Suppressor macrophage treated with lipopolysaccharide for 4 hours (primary cell): ENCODE results near the gene HSPA1L.

ENCODE experiments used
- DNase-seq: peaks from one replicate; pipeline ENCODE4 v3.0.0-alpha.2; 2020

The HSPA1L gene

GRCh38 chr6:31781244-31782125 is 33.6 kb downstream of the HSPA1L start:
- DNase-seq = no peak

- no peak for DNase-seq
These were observed 34.4 kb downstream of the HSPA1L start for GRCh38 chr6:31780507-31781243.

- DNase-seq = no peak
These were observed 35.2 kb downstream of the HSPA1L start for GRCh38 chr6:31779908-31780307.

GRCh38 chr6:31778999-31779885 is 35.8 kb downstream of the HSPA1L start:
- DNase-seq = no peak

- no peak for DNase-seq
These were observed 36.9 kb downstream of the HSPA1L start for GRCh38 chr6:31778193-31778592.

- DNase-seq = no peak
These were observed 37.4 kb downstream of the HSPA1L start for GRCh38 chr6:31777667-31778050.

GRCh38 chr6:31776989-31777666 is 38.0 kb downstream of the HSPA1L start, which contains the start of gene VWA7:
Gene VWA7 (minus strand): TSS chr6:31777328. CDS start chr6:31776779, 549 bp downstream.
- DNase-seq = peak; percentile 81

GRCh38 chr6:31776485-31776988 is 38.5 kb downstream of the HSPA1L start:
- DNase-seq = no peak

GRCh38 chr6:31775633-31776484 is 39.2 kb downstream of the HSPA1L start:
- no peak for DNase-seq

GRCh38 chr6:31775184-31775583 is 39.9 kb downstream of the HSPA1L start:
- DNase-seq = no peak

GRCh38 chr6:31771992-31772358 is 43.1 kb downstream of the HSPA1L start:
- no peak for DNase-seq

- no peak for DNase-seq
These were observed 44.2 kb downstream of the HSPA1L start for GRCh38 chr6:31770860-31771259.

GRCh38 chr6:31769684-31770371 is 45.3 kb downstream of the HSPA1L start:
- peak; percentile 86 for DNase-seq

GRCh38 chr6:31768363-31769257 is 46.5 kb downstream of the HSPA1L start:
- DNase-seq = peak; percentile 84

GRCh38 chr6:31767096-31767645 is 47.9 kb downstream of the HSPA1L start:
- DNase-seq = no peak

- DNase-seq = no peak
These were observed 48.9 kb downstream of the HSPA1L start for GRCh38 chr6:31765910-31766794.

- no peak for DNase-seq
These were observed 49.5 kb downstream of the HSPA1L start for GRCh38 chr6:31765559-31765909.

- no peak for DNase-seq
These were observed 50.9 kb downstream of the HSPA1L start for GRCh38 chr6:31764198-31764597.
